ENCODE data around the gene SULF2.

SULF2 gene

DNA sequence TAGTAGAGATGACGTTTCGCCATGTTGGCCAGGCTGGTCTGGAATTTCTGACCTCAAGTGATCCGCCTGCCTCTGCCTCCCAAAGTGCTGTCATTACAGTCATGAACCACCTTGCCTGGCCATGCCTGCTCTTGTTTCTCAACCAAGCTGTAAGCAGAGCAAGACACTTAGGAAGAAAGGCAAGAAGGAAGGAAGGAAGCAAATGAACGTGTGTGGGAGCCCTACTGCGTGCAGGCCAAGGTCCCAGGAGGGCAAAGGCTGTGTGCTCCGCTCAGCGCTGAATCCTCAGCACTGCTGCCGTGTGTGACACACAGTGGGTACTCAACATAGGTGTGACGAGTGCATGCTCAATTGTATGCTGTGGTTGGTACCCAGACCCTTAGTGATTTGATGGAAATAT is 47.4 kb downstream of the SULF2 start:
- Histone ChIP-seq H3K9ac (ENCODE audit: low read depth in 1 of 2, low read length in 2 of 2) (no peak overlapping the region), H3K27me3 (ENCODE audit: control insufficient read depth in 1 of 2, insufficient read depth in 2 of 2, low read length in 2 of 2) (no peaks in the 10 kb centered on the region), H3K9me3 (ENCODE audit: control insufficient read depth in 1 of 2, low read length in 2 of 2) (no peaks in the 10 kb centered on the region), H3K4me3 (ENCODE audit: low read depth in 1 of 2, low read length in 2 of 2) (no peak overlapping the region), H3K36me3 (ENCODE audit: control insufficient read depth in 1 of 2, insufficient read depth in 2 of 2, low read length in 2 of 2) (peaks cover 4 to 7% of the 10 kb centered on the region in 2 donors), H3K4me1 (ENCODE audit: control insufficient read depth in 1 of 2, insufficient read depth in 2 of 2, low read length in 2 of 2) (no peaks in the 10 kb centered on the region), H3K27ac (ENCODE audit: low read depth, low read length) (no peak overlapping the region)

DNA sequence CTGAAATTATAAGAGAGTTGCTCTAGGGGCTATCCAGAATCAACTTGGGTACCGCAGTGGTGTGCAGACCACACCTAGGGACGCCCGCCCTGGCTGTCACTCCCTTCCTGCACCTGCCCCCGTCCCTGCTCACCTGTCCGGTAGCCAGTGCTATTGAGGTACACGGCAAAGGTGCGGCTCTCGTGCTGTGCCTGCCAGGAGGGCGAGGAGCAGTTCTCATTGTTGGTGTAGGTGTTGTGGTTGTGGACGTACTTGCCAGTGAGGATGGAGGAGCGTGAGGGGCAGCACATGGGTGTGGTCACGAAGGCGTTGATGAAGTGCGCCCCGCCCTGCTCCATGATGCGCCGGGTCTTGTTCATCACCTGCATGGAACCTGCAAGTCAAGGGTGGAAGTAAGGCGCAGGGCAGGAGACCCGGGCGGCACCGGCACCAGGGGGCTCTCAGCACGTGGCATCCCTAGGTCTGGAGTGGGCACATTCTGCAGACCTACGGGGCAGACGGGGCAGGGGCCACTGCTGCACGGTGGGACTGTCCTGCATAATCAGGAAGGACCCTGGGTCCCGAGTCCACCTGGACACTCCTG is 48.6 kb downstream of the SULF2 start:
- no peak overlapping the region for H3K4me3 ChIP-seq (ENCODE audit: low read depth in 1 of 2, low read length in 2 of 2)
- no peaks in the 10 kb centered on the region for H3K9me3 ChIP-seq (ENCODE audit: control insufficient read depth in 1 of 2, low read length in 2 of 2)
- H3K36me3 ChIP-seq (ENCODE audit: control insufficient read depth in 1 of 2, insufficient read depth in 2 of 2, low read length in 2 of 2): peaks cover 7 to 10% of the 10 kb centered on the region in 2 donors
- no peaks in the 10 kb centered on the region for H3K27me3 ChIP-seq (ENCODE audit: control insufficient read depth in 1 of 2, insufficient read depth in 2 of 2, low read length in 2 of 2)
- no peak overlapping the region for H3K9ac ChIP-seq (ENCODE audit: low read depth in 1 of 2, low read length in 2 of 2)
- H3K27ac ChIP-seq (ENCODE audit: low read depth, low read length): no peak overlapping the region
- no peaks in the 10 kb centered on the region for H3K4me1 ChIP-seq (ENCODE audit: control insufficient read depth in 1 of 2, insufficient read depth in 2 of 2, low read length in 2 of 2)

DNA sequence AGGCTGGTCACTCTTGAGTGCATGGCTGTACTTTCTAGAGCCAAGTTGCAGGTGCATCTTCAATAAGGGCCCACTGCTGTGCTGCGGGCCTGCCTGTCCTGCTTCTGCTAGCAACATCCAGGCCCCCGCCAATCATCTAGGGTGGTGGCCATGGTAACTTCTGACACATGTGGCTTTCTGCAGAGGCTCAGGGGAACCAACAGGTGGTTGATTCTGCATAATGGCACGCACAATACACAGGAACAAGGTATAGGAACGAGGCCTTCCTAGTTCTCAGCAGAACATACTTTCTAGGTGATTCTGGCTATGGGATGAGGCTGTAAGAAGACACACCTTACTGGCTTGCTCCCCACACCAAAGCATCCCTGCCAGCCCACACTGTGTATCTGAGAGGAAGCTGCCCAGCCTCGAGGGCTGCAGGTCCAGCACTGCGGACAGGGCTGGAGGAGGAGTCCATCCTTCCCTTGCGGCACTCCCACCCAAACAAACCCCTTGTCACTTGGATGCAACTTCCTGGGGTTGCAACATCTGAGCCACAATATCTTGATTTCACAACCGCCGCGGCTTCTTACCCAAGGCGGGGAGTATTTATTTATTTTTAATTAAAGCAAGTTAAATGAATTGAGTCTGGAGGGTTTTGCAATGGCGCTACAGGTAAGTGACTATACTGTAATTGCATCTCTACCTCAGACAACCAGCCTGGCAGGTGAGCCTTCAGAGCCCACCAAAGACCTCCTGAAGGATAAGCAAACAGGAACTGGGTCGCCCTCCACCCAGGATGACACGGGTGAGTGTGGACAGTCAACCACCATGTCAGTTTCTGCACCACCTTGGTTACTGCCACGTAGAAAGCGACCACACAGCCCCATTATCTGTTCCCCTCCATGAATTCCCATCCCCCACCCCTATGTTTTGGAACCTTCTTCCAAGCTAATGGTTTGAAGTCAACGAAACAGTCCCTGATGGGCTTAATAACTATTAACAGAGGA is 49.6 kb downstream of the SULF2 start:
- Histone ChIP-seq H3K4me3 (ENCODE audit: low read depth in 1 of 2, low read length in 2 of 2) (no peak overlapping the region), H3K27me3 (ENCODE audit: control insufficient read depth in 1 of 2, insufficient read depth in 2 of 2, low read length in 2 of 2) (no peaks in the 10 kb centered on the region), H3K4me1 (ENCODE audit: control insufficient read depth in 1 of 2, insufficient read depth in 2 of 2, low read length in 2 of 2) (no peaks in the 10 kb centered on the region), H3K27ac (ENCODE audit: low read depth, low read length) (no peak overlapping the region), H3K9ac (ENCODE audit: low read depth in 1 of 2, low read length in 2 of 2) (no peak overlapping the region), H3K9me3 (ENCODE audit: control insufficient read depth in 1 of 2, low read length in 2 of 2) (no peaks in the 10 kb centered on the region), H3K36me3 (ENCODE audit: control insufficient read depth in 1 of 2, insufficient read depth in 2 of 2, low read length in 2 of 2) (peaks cover 7 to 10% of the 10 kb centered on the region in 2 donors)

DNA sequence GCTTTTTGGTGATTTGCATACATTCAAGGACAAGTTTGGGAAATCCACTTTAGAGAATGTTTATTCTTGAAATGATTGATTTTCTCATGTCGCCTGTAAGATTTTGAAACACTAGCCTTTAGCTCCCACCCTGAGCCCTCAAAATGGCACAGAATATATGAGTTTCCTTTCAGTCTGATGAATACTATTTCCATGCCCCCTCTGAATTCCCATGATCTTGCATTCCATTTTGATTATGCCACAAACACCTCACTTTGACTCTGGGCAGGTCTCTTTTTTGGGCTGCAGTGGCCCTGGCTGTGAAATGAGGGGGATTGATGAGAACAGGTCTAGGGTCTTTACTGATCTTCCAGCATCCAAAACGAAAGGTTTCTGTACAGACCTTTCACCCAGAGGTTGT is 50.4 kb downstream of the SULF2 start:
- Histone ChIP-seq H3K9me3 (ENCODE audit: control insufficient read depth in 1 of 2, low read length in 2 of 2) (no peaks in the 10 kb centered on the region), H3K4me1 (ENCODE audit: control insufficient read depth in 1 of 2, insufficient read depth in 2 of 2, low read length in 2 of 2) (no peaks in the 10 kb centered on the region), H3K27me3 (ENCODE audit: control insufficient read depth in 1 of 2, insufficient read depth in 2 of 2, low read length in 2 of 2) (no peaks in the 10 kb centered on the region), H3K9ac (ENCODE audit: low read depth in 1 of 2, low read length in 2 of 2) (no peak overlapping the region), H3K27ac (ENCODE audit: low read depth, low read length) (no peak overlapping the region), H3K36me3 (ENCODE audit: control insufficient read depth in 1 of 2, insufficient read depth in 2 of 2, low read length in 2 of 2) (peaks cover 7 to 10% of the 10 kb centered on the region in 2 donors), H3K4me3 (ENCODE audit: low read depth in 1 of 2, low read length in 2 of 2) (no peak overlapping the region)

DNA sequence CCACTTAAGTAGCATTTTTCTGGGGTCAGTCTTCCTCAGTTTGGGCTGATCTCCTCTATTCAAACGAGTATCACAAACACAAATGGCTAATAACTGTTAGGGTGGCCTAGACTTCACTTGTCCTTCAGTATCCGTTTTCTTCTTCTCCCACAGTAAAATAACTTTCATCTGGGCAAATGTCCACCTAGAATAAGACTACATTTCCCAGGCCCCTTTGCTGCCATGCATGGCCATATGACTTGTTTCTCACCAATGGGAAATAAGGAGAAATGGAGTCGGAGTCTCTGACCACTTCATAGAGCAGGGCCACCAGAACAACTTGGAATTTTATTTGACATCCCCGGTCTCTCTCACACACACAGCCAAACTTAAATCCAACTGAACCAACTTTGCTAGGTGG is 51.4 kb downstream of the SULF2 start:
- H3K9ac ChIP-seq (ENCODE audit: low read depth in 1 of 2, low read length in 2 of 2): no peak overlapping the region
- H3K27me3 ChIP-seq (ENCODE audit: control insufficient read depth in 1 of 2, insufficient read depth in 2 of 2, low read length in 2 of 2): no peaks in the 10 kb centered on the region
- H3K4me3 ChIP-seq (ENCODE audit: low read depth in 1 of 2, low read length in 2 of 2): no peak overlapping the region
- H3K9me3 ChIP-seq (ENCODE audit: control insufficient read depth in 1 of 2, low read length in 2 of 2): no peaks in the 10 kb centered on the region
- peaks cover 7 to 10% of the 10 kb centered on the region in 2 donors for H3K36me3 ChIP-seq (ENCODE audit: control insufficient read depth in 1 of 2, insufficient read depth in 2 of 2, low read length in 2 of 2)
- no peaks in the 10 kb centered on the region for H3K4me1 ChIP-seq (ENCODE audit: control insufficient read depth in 1 of 2, insufficient read depth in 2 of 2, low read length in 2 of 2)
- no peak overlapping the region for H3K27ac ChIP-seq (ENCODE audit: low read depth, low read length)

DNA sequence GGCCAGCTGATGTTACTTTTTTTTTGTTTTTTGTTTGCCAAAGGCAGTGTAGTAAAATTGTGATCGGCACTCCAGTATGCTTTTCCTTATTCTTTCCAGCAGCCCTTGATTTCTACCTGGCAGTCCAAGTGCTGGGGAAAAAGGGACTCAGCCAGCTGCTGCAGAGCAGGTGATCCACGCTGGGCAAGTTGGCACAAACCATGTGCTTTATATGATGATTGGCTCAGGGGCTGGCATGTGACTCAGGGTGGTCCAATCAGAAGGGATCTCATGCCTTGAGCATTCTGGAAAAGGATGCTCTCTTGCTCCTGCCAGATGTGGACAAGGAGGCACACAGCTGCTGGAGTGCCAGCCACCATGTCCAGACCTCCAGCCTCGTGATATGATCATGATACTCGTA is 54.5 kb downstream of the SULF2 start:
- Histone ChIP-seq H3K36me3 (ENCODE audit: control insufficient read depth in 1 of 2, insufficient read depth in 2 of 2, low read length in 2 of 2) (peaks cover 0 to 6% of the 10 kb centered on the region in 2 donors), H3K4me3 (ENCODE audit: low read depth in 1 of 2, low read length in 2 of 2) (no peak overlapping the region), H3K27me3 (ENCODE audit: control insufficient read depth in 1 of 2, insufficient read depth in 2 of 2, low read length in 2 of 2) (no peaks in the 10 kb centered on the region), H3K4me1 (ENCODE audit: control insufficient read depth in 1 of 2, insufficient read depth in 2 of 2, low read length in 2 of 2) (peaks cover 5 to 12% of the 10 kb centered on the region in 2 donors), H3K9me3 (ENCODE audit: control insufficient read depth in 1 of 2, low read length in 2 of 2) (no peaks in the 10 kb centered on the region), H3K27ac (ENCODE audit: low read depth, low read length) (no peak overlapping the region), H3K9ac (ENCODE audit: low read depth in 1 of 2, low read length in 2 of 2) (no peak overlapping the region)

DNA sequence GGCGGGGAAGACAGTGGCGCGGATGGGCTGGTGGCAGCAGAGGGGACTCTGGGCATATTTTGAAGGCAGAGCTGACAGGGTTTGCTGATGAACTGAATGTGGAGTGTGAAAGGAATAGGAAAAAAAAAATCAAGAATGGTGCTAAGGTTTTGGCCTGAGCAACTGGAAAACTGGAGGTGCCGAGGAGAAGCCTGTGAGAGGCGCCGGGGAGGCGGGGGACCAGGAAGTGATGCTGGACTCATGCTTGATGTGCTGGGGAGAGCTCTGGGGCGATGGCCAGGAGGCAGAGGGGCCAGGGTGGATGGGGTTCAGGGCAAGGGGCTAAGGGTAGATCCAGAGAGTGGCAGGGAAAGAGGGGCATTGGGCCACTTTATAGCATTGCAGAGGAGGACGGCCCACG is 55.8 kb downstream of the SULF2 start:
- Histone ChIP-seq H3K27me3 (ENCODE audit: control insufficient read depth in 1 of 2, insufficient read depth in 2 of 2, low read length in 2 of 2) (no peaks in the 10 kb centered on the region), H3K9ac (ENCODE audit: low read depth in 1 of 2, low read length in 2 of 2) (no peak overlapping the region), H3K36me3 (ENCODE audit: control insufficient read depth in 1 of 2, insufficient read depth in 2 of 2, low read length in 2 of 2) (peaks cover 0 to 6% of the 10 kb centered on the region in 2 donors), H3K4me3 (ENCODE audit: low read depth in 1 of 2, low read length in 2 of 2) (no peak overlapping the region), H3K27ac (ENCODE audit: low read depth, low read length) (no peak overlapping the region), H3K4me1 (ENCODE audit: control insufficient read depth in 1 of 2, insufficient read depth in 2 of 2, low read length in 2 of 2) (peaks cover 5 to 12% of the 10 kb centered on the region in 2 donors), H3K9me3 (ENCODE audit: control insufficient read depth in 1 of 2, low read length in 2 of 2) (no peaks in the 10 kb centered on the region)

DNA sequence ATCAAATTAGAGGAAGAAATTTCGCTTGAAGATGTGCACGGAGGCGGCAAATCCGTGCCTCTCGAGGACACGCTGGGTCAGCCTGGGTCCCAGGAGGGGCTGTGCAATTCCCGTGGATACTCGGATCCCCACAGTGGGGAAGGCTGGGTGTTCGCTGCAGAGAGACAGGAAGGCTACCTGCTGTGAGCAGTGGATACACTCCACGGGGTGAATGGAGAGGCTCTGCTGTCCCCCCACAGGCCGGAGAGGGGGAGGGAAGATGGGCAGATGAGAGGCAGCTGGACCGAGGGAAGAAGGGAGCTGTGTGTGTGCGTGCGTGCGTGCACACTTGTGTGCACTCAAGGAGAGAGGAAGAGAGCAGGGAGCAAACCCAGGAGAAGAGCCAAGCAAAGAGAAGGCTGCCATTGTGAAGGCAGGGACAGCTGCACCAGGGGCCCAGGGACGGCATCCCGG is 57.3 kb downstream of the SULF2 start:
- H3K36me3 ChIP-seq (ENCODE audit: control insufficient read depth in 1 of 2, insufficient read depth in 2 of 2, low read length in 2 of 2): peaks cover 0 to 6% of the 10 kb centered on the region in 2 donors
- peak overlapping the region in 1 of 2 donors; percentile 32 for H3K4me3 ChIP-seq (ENCODE audit: low read depth in 1 of 2, low read length in 2 of 2)
- H3K9me3 ChIP-seq (ENCODE audit: control insufficient read depth in 1 of 2, low read length in 2 of 2): no peaks in the 10 kb centered on the region
- no peak overlapping the region for H3K9ac ChIP-seq (ENCODE audit: low read depth in 1 of 2, low read length in 2 of 2)
- H3K4me1 ChIP-seq (ENCODE audit: control insufficient read depth in 1 of 2, insufficient read depth in 2 of 2, low read length in 2 of 2): peaks cover 5 to 12% of the 10 kb centered on the region in 2 donors
- no peaks in the 10 kb centered on the region for H3K27me3 ChIP-seq (ENCODE audit: control insufficient read depth in 1 of 2, insufficient read depth in 2 of 2, low read length in 2 of 2)
- no peak overlapping the region for H3K27ac ChIP-seq (ENCODE audit: low read depth, low read length)

DNA sequence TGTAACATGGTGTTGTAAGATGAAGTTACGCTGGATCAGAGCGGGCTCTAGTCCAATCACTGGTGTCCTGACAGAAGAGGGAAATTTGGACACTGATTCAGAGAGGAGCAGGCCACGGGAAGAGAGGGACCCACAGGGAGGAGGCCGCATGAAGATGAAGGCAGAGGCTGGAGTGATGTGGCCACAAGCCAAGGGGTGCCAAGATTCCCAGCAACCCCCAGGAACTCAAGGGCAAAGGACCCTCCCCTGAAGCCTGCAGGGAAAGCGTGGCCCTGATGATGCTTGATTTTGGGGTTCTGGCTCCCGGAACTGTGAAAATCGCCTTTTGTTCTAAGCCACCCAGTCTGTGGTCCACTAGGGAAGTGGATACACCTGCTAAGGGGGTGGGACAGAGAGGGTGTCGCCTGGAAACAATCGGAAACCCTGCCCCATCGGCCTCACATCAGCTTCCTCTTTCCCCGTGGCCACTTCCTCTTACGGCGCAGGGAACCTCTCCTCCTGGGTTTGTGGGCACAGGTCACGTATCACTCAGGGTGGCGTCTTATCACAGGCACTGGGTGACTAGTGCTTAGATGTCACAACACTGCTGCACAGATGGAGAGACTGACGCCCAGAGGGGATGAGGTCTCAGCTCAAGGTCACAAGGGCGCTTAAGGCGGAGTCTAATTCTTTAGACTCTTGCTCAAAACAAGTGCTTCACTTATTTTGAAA is 58.0 kb downstream of the SULF2 start:
- no peaks in the 10 kb centered on the region for H3K27me3 ChIP-seq (ENCODE audit: control insufficient read depth in 1 of 2, insufficient read depth in 2 of 2, low read length in 2 of 2)
- H3K4me1 ChIP-seq (ENCODE audit: control insufficient read depth in 1 of 2, insufficient read depth in 2 of 2, low read length in 2 of 2): peaks cover 5 to 12% of the 10 kb centered on the region in 2 donors
- no peak overlapping the region for H3K9ac ChIP-seq (ENCODE audit: low read depth in 1 of 2, low read length in 2 of 2)
- H3K27ac ChIP-seq (ENCODE audit: low read depth, low read length): no peak overlapping the region
- no peaks in the 10 kb centered on the region for H3K9me3 ChIP-seq (ENCODE audit: control insufficient read depth in 1 of 2, low read length in 2 of 2)
- peak overlapping the region; percentile 7 to 32 for H3K4me3 ChIP-seq (ENCODE audit: low read depth in 1 of 2, low read length in 2 of 2)
- peaks cover 0 to 4% of the 10 kb centered on the region in 2 donors for H3K36me3 ChIP-seq (ENCODE audit: control insufficient read depth in 1 of 2, insufficient read depth in 2 of 2, low read length in 2 of 2)

DNA sequence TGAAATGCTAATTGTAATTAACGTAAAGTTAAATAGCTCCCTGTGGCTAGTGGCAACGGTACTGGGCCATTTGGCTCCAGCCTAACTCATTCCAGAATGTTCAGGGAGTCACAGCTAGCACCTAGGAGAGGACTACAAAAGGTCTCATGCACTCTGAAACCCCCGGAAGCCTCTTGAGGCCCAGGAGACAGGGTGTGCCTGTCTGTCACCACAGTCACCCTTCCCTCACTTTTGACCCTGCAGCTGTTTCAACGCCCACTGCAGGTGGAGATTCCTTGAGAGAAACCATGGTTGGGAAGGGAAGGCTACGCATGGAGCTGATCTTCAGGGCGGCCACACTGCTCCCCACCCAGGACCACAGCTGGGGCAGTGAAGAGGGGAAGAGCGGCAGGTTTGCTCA is 58.6 kb downstream of the SULF2 start:
- H3K4me3 ChIP-seq (ENCODE audit: low read depth in 1 of 2, low read length in 2 of 2): no peak overlapping the region
- H3K27ac ChIP-seq (ENCODE audit: low read depth, low read length): no peak overlapping the region
- no peaks in the 10 kb centered on the region for H3K9me3 ChIP-seq (ENCODE audit: control insufficient read depth in 1 of 2, low read length in 2 of 2)
- H3K27me3 ChIP-seq (ENCODE audit: control insufficient read depth in 1 of 2, insufficient read depth in 2 of 2, low read length in 2 of 2): no peaks in the 10 kb centered on the region
- H3K4me1 ChIP-seq (ENCODE audit: control insufficient read depth in 1 of 2, insufficient read depth in 2 of 2, low read length in 2 of 2): peaks cover 5 to 12% of the 10 kb centered on the region in 2 donors
- no peak overlapping the region for H3K9ac ChIP-seq (ENCODE audit: low read depth in 1 of 2, low read length in 2 of 2)
- no peaks in the 10 kb centered on the region for H3K36me3 ChIP-seq (ENCODE audit: control insufficient read depth in 1 of 2, insufficient read depth in 2 of 2, low read length in 2 of 2)
